ENCODE measurements around the gene CDC42BPB.

CDC42BPB gene

DNA sequence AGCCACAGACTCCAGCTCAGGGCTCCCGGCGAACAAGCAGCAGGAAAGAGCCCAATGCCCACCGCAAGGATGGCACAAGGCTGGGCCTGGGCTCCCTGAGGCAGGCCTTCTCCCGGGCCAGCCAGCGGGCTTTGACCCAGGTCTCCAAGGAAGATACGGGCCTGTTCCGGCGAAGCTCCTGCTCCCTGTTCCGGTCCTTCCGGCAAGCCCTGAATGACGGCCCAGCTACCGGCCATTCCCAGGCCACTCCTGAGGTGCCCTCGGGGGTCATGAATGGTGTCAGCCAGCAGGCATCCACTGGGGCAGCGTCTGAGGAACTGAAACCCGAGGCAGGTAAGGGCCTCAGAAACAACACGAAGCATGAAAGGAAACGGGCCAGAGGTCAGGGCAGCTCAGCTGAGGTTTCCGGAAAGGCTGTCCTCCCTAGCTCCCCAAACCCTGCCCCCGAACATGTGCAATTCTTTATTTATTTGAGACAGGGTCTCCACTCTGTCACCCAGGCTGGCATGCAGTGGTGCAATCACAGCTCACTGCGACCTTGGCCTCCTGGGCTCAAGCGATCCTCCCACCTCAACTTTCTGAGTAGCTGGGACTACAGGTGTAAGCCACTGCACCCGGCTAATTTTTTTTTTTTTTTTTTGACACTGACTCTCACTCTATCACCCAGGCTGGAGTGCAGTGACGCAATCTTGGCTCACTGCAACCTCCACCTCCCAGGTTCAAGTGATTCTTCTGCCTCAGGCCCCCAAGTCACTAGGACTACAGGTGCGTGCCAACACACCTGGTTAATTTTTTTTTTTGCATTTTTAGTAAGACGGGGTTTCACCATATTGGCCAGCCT is 43.2 kb upstream of the CDC42BPB start:
- Histone ChIP-seq H3K27me3 (ENCODE audit: control insufficient read depth in 1 of 2, insufficient read depth in 2 of 2, low read length in 2 of 2) (peaks cover 29 to 39% of the 10 kb centered on the region in 2 donors), H3K27ac (ENCODE audit: low read length) (no peak overlapping the region), H3K4me1 (ENCODE audit: control insufficient read depth, insufficient read depth, low read length) (peaks cover 32% of the 10 kb centered on the region)

GRCh38 chr14:103099733-103100280 is 42.5 kb upstream of the CDC42BPB start:
- Histone ChIP-seq H3K9ac (ENCODE audit: low read length in 2 of 2) (no peak overlapping the region), H3K27ac (ENCODE audit: low read length) (no peak overlapping the region), H3K4me3 (ENCODE audit: low read length in 2 of 2) (no peak overlapping the region), H3K27me3 (ENCODE audit: control insufficient read depth in 1 of 2, insufficient read depth in 2 of 2, low read length in 2 of 2) (peaks cover 29 to 38% of the 10 kb centered on the region in 2 donors), H3K4me1 (ENCODE audit: control insufficient read depth, insufficient read depth, low read length) (peaks cover 25% of the 10 kb centered on the region), H3K9me3 (ENCODE audit: control insufficient read depth in 2 of 2, low read length in 2 of 2) (no peaks in the 10 kb centered on the region), H3K36me3 (ENCODE audit: control insufficient read depth in 2 of 2, insufficient read depth in 2 of 2, low read length in 2 of 2) (no peaks in the 10 kb centered on the region)

More for the DNA sequence above, 43.2 kb upstream of the CDC42BPB start:
- Histone ChIP-seq H3K36me3 (ENCODE audit: control insufficient read depth in 2 of 2, insufficient read depth in 2 of 2, low read length in 2 of 2) (no peaks in the 10 kb centered on the region), H3K9me3 (ENCODE audit: control insufficient read depth in 2 of 2, low read length in 2 of 2) (no peaks in the 10 kb centered on the region), H3K9ac (ENCODE audit: low read length in 2 of 2) (no peak overlapping the region), H3K4me3 (ENCODE audit: low read length in 2 of 2) (no peak overlapping the region)

GRCh38 chr14:103099081-103099732 is 41.9 kb upstream of the CDC42BPB start:
- H3K4me1 ChIP-seq (ENCODE audit: control insufficient read depth, insufficient read depth, low read length): peaks cover 20% of the 10 kb centered on the region
- H3K27ac ChIP-seq (ENCODE audit: low read length): no peak overlapping the region
- H3K9me3 ChIP-seq (ENCODE audit: control insufficient read depth in 2 of 2, low read length in 2 of 2): no peaks in the 10 kb centered on the region
- H3K4me3 ChIP-seq (ENCODE audit: low read length in 2 of 2): no peak overlapping the region
- H3K27me3 ChIP-seq (ENCODE audit: control insufficient read depth in 1 of 2, insufficient read depth in 2 of 2, low read length in 2 of 2): peaks cover 23 to 32% of the 10 kb centered on the region in 2 donors
- H3K9ac ChIP-seq (ENCODE audit: low read length in 2 of 2): no peak overlapping the region
- no peaks in the 10 kb centered on the region for H3K36me3 ChIP-seq (ENCODE audit: control insufficient read depth in 2 of 2, insufficient read depth in 2 of 2, low read length in 2 of 2)

DNA sequence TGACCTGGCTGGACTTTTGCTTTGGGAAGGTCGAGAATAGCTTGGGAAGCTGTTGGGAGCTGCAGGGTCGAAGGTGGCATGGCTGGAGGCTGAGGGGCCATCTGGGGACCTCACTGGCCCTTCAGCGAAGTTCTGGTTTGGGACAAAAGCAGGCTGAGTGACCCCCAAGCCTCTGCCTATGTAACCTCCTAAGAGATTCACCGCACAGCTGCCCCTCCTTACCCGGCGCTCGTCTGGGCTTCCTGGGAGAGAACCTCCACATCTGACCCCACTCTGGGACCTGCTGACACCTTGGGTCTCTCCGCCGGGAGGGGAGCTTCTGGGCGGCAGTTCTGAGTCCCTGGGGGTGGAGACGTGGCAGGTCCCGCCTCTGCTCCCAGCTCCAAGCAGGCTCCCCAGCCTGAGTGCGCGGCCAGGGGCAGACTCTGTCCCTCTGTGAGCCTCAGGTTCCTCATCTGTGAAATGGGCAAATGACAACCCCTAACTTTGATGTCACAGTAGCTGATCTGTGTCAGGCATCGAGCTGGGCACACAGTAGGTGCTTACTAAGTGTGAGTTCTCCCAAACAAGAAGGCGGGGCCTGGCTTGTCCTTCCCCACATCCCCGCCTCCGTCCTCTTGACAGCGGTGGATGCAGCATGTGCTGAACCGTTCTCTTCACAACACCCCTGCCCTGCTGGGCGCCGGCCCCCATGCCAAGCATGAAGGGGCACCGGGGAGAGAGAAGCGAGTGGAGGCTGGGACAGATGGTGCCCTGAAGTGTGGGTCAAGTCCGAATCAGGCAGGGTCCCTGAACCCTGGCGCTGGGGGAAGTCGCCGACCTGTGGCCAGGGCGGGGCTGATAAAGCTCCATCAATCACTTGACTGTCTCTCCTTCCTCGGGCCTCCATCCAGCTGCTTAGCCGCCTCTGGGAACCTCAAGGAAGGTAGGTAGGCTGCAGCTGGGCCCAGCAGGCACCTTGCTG is 40.9 kb upstream of the CDC42BPB start:
- Histone ChIP-seq H3K4me1 (ENCODE audit: control insufficient read depth, insufficient read depth, low read length) (peaks cover 17% of the 10 kb centered on the region), H3K27ac (ENCODE audit: low read length) (no peak overlapping the region)

GRCh38 chr14:103097244-103097993 is 40.1 kb upstream of the CDC42BPB start:
- Histone ChIP-seq H3K27me3 (ENCODE audit: control insufficient read depth in 1 of 2, insufficient read depth in 2 of 2, low read length in 2 of 2) (peaks cover 12 to 16% of the 10 kb centered on the region in 2 donors), H3K4me3 (ENCODE audit: low read length in 2 of 2) (no peak overlapping the region), H3K4me1 (ENCODE audit: control insufficient read depth, insufficient read depth, low read length) (peaks cover 13% of the 10 kb centered on the region), H3K9me3 (ENCODE audit: control insufficient read depth in 2 of 2, low read length in 2 of 2) (no peaks in the 10 kb centered on the region), H3K36me3 (ENCODE audit: control insufficient read depth in 2 of 2, insufficient read depth in 2 of 2, low read length in 2 of 2) (no peaks in the 10 kb centered on the region), H3K27ac (ENCODE audit: low read length) (no peak overlapping the region), H3K9ac (ENCODE audit: low read length in 2 of 2) (no peak overlapping the region)

More for the DNA sequence above, 40.9 kb upstream of the CDC42BPB start:
- no peaks in the 10 kb centered on the region for H3K36me3 ChIP-seq (ENCODE audit: control insufficient read depth in 2 of 2, insufficient read depth in 2 of 2, low read length in 2 of 2)
- no peak overlapping the region for H3K9ac ChIP-seq (ENCODE audit: low read length in 2 of 2)
- H3K9me3 ChIP-seq (ENCODE audit: control insufficient read depth in 2 of 2, low read length in 2 of 2): no peaks in the 10 kb centered on the region
- no peak overlapping the region for H3K4me3 ChIP-seq (ENCODE audit: low read length in 2 of 2)
- H3K27me3 ChIP-seq (ENCODE audit: control insufficient read depth in 1 of 2, insufficient read depth in 2 of 2, low read length in 2 of 2): peaks cover 16 to 23% of the 10 kb centered on the region in 2 donors

DNA sequence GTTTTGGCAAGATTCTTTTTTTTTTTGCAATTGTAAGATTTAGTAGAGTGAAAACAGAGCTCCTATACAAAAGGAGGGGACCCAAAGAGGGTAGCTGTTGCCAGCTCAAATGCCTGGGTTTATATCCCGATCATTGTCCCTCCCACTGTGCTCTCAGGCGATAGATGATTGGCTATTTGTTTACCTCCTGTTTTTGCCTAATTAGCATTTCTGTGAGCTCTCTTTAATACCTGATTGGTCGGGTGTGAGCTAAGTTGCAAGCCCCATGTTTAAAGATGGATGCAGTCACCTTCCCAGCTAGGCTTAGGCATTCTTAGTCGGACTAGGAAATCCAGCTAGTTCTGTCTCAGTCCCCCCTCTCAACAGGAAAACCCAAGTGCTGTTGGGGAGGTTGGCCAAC is 39.0 kb upstream of the CDC42BPB start:
- Histone ChIP-seq H3K9me3 (ENCODE audit: control insufficient read depth in 2 of 2, low read length in 2 of 2) (no peaks in the 10 kb centered on the region), H3K27me3 (ENCODE audit: control insufficient read depth in 1 of 2, insufficient read depth in 2 of 2, low read length in 2 of 2) (peaks cover 7 to 8% of the 10 kb centered on the region in 2 donors)

GRCh38 chr14:103095210-103095778 is 37.9 kb upstream of the CDC42BPB start:
- Histone ChIP-seq H3K9me3 (ENCODE audit: control insufficient read depth in 2 of 2, low read length in 2 of 2) (no peaks in the 10 kb centered on the region), H3K4me3 (ENCODE audit: low read length in 2 of 2) (peak overlapping the region in 1 of 2 donors; percentile 58), H3K9ac (ENCODE audit: low read length in 2 of 2) (no peak overlapping the region), H3K27ac (ENCODE audit: low read length) (peak overlapping the region; percentile 24), H3K27me3 (ENCODE audit: control insufficient read depth in 1 of 2, insufficient read depth in 2 of 2, low read length in 2 of 2) (peaks cover 3 to 11% of the 10 kb centered on the region in 2 donors), H3K36me3 (ENCODE audit: control insufficient read depth in 2 of 2, insufficient read depth in 2 of 2, low read length in 2 of 2) (no peaks in the 10 kb centered on the region), H3K4me1 (ENCODE audit: control insufficient read depth, insufficient read depth, low read length) (peaks cover 20% of the 10 kb centered on the region)

More for the DNA sequence above, 39.0 kb upstream of the CDC42BPB start:
- no peaks in the 10 kb centered on the region for H3K36me3 ChIP-seq (ENCODE audit: control insufficient read depth in 2 of 2, insufficient read depth in 2 of 2, low read length in 2 of 2)
- no peak overlapping the region for H3K27ac ChIP-seq (ENCODE audit: low read length)
- no peak overlapping the region for H3K4me3 ChIP-seq (ENCODE audit: low read length in 2 of 2)
- peaks cover 14% of the 10 kb centered on the region for H3K4me1 ChIP-seq (ENCODE audit: control insufficient read depth, insufficient read depth, low read length)
- H3K9ac ChIP-seq (ENCODE audit: low read length in 2 of 2): no peak overlapping the region

DNA sequence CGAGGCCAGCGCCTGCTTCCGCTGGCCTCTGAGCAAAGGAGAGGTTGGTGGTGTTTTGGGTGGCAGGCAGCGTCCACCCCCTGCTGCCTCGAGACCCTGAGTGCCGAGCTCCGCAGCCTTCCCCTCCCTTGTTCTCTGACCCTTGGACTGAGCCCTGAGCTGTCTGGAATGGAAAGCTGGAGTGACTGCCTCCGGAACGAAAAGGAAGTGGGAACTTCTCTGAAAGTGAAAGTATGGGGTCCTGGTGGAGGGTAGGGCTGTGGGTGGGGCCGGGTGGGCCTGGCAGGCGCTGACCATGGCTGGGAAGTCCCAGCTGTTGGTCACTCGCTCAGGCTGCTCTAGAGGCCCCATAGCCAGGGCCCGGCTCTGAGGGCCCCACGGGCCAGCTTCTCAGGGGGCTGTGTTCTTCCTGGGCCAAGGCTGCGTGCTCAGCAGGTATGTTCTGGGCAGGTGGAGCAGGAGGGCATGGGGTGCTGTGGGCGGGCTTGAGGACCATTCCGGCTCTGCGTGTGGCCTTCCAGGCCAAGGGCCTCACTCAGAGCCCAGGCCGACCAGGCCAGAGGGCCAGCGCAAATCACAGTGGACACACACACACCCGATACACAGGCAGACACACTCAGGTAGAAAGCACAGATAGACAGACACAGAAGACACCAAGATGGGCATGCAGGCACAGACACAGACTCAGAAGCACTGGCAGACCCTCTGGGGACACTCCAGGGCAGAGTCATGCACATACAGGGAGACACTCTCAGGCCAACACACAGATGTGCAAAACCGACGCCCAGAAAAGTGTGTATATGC is 37.3 kb upstream of the CDC42BPB start, which contains the start of gene EXOC3L4:
Gene EXOC3L4, plus strand, starts transcription at position 320 of the 804 bp plus-strand sequence. CDS start 5,495 bp downstream, outside the sequence.
- H3K4me1 ChIP-seq (ENCODE audit: control insufficient read depth, insufficient read depth, low read length): peaks cover 20% of the 10 kb centered on the region
- peak within 1 kb of the TSS in 1 of 2 donors; percentile 29 for H3K9ac ChIP-seq (ENCODE audit: low read length in 2 of 2)
- H3K9me3 ChIP-seq (ENCODE audit: control insufficient read depth in 2 of 2, low read length in 2 of 2): no peaks in the 10 kb centered on the region
- H3K27me3 ChIP-seq (ENCODE audit: control insufficient read depth in 1 of 2, insufficient read depth in 2 of 2, low read length in 2 of 2): peaks cover 0 to 6% of the 10 kb centered on the region in 2 donors
- H3K27ac ChIP-seq (ENCODE audit: low read length): peak within 1 kb of the TSS; percentile 24
- peak within 1 kb of the TSS in 1 of 2 donors; percentile 58 for H3K4me3 ChIP-seq (ENCODE audit: low read length in 2 of 2)
- H3K36me3 ChIP-seq (ENCODE audit: control insufficient read depth in 2 of 2, insufficient read depth in 2 of 2, low read length in 2 of 2): no peaks in the 10 kb centered on the region
